GM18873 (cell line): Measurements from ENCODE around the gene KCNN3.

Experiments used
- ATAC-seq: cut with Tn5 transposase; IDR thresholded peaks from one replicate; pipeline ENCODE4 v1.9.1; 2021; ENCODE audit warnings: mild to moderate bottlenecking, moderate library complexity, moderate number of reproducible peaks; ENCODE audit not compliant: unreplicated experiment, low FRiP score

Gene KCNN3

GRCh38 chr1:154881820-154882535 lies 11.9 kb upstream of the KCNN3 start:
- no peak for ATAC-seq

DNA sequence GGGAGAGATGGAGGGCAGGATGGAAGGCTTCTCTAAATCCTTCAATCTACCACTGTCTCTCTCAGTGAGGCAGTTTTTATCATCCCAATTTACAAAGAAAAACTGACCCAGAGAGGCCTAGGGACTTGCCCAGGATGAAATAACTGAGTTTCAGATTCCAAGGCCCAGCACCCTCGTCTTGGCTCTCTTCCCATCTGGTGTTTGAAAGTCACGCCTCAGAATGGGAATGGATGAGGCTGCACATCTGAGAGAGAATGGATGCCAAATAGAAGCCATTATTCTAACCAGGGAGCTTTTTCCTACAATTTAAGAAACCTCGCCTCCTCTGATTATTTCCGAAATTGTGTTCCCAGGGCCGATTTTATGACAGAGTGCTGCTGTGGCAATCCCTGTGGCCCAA lies 10.6 kb upstream of the KCNN3 start:
- ATAC-seq: no peak

DNA sequence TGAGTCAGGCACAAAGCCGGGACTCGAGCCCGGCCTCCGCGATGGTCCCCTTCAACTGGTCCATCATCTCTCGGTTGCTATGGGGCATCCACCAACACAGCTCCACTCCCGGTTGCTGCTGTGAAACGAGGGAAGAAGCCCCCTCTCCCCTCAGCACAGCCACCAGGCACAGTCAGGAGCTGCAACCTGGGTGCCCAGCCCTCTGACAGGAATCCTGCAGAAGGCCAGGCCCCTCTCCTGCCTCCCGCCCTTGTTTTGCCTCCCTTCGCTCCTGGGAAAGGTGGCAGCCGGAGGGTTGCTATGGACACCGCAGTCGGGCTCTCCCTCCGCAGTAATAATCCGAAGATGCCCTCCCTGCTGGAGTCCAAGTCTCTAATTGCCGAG lies 8.9 kb upstream of the KCNN3 start:
- no peak for ATAC-seq

- ATAC-seq: no peak
These were observed 8.4 kb upstream of the KCNN3 start for GRCh38 chr1:154878371-154879037.

GRCh38 chr1:154877370-154877974 lies 7.4 kb upstream of the KCNN3 start:
- no peak for ATAC-seq

GRCh38 chr1:154876842-154877369 lies 6.8 kb upstream of the KCNN3 start:
- ATAC-seq: no peak

- no peak for ATAC-seq
These were observed 4.4 kb upstream of the KCNN3 start for GRCh38 chr1:154874465-154874864.

GRCh38 chr1:154873321-154873950 lies 3.4 kb upstream of the KCNN3 start:
- ATAC-seq: no peak

DNA sequence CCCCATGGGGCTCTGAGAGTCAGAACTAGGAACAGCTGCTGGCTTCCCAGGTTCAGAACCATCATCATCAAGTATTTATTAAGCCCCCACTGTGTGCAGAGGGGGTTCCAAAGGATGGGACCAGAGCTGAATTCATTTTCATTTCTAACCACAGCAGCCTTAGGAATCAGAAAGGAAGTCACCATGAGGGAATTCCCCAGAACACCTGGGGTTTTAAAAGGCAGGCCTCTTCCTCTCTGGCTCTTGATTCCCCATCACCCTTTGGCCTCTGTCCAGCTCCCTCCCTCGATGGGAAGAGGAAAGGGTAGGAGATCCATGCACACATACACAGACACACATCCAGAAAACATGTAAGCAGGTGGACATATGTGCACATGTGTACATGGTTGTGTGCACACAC lies 1.3 kb upstream of the KCNN3 start:
- no peak for ATAC-seq

DNA sequence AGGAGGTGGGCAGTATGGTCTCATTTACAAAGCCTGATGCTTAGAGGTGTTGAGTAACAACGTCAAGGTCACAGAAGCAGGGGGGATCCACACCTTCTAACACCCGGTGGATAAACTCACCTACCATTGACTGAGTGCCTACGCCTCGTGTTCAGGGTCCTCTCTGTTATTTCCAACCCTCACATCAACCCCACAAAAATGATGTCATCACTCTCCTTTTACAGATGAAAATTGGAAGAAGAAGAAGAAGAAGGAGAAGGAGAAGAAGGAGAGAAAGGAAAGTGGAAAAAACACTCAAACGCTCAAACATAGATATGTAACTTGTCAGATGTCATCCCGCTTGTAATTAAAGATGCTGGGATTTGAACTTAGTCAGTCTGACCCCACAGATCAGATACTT lies 653 bp upstream of the KCNN3 start:
- no peak for ATAC-seq

- ATAC-seq: no peak
These were observed 548 bp downstream of the KCNN3 start for GRCh38 chr1:154869351-154870114.

- no peak for ATAC-seq
These were observed 2.1 kb downstream of the KCNN3 start for GRCh38 chr1:154867841-154868605.

DNA sequence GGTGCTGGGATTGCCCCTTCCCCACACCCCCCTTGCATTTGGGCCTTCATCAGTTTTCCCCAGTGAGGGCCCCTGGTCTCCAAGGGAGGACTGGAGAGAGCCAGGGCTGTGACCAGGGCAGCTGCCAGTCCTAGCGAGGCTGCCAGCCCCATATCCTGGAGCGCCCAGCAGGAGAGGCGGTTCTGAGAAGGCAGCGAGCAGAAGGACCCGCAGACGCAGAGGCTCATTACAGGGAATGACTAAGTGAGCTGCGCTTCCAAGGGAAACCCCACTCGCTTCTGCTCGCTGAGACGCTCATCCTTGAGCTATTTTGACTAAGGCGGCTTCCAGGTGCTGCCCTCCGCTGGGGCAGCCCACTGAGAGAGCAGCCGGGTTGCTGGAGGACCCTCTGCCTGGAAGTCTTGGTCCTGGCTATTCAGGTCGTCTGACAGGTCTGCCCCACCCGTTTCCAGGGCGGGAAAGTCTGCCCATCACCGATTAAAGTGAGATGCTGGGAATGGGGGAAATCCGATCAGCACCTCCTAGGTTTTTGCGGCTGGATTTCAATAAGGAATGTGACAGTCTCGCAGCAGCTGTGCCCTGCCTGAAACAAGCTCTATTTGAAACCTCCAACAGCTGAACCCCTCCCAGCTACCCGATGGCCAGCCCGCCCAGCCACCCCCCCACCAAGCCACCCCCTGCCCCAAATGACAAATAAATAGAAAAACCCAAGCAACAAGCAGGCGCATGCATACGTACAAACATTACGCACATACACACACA lies 2.8 kb downstream of the KCNN3 start:
- no peak for ATAC-seq

DNA sequence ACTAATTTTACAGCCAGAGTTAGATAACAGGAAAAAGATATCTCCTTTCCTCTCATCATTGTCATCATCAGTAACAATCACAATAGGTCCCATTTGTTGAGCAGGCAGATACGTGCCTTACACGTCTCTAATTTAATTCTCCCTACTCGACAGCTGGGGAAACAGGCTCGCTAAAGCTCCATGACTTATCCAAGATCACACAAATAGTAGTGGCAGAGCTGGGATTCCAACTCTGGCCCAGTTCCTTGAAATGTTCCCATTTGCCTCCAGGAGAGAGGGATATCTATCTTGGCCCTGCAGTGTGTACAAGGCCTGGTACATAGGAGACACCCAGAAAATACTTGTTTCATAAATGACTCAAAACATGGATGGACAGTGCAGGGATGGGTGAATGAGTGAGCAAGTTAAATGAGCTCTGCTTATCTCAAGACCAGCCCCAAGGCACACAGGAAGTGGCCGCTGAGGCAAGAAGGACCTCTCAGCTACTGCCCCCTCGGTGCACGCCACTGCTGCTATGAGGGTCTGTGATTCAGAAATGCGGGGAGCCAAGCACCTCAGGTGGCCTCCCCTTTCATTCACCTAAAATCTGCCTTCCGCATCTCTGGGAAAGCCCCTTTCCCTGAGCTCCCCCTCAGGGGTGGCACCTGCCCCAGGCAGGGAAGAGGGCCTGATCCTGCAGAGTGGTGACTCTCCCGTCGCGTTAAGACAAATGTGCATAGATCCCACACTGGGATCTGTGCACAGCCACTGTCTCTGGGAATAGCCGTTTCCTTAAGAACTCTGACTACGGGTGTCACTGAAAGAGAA lies 3.6 kb downstream of the KCNN3 start:
- ATAC-seq: no peak

- ATAC-seq: no peak
These were observed 4.4 kb downstream of the KCNN3 start for GRCh38 chr1:154865442-154866256.

DNA sequence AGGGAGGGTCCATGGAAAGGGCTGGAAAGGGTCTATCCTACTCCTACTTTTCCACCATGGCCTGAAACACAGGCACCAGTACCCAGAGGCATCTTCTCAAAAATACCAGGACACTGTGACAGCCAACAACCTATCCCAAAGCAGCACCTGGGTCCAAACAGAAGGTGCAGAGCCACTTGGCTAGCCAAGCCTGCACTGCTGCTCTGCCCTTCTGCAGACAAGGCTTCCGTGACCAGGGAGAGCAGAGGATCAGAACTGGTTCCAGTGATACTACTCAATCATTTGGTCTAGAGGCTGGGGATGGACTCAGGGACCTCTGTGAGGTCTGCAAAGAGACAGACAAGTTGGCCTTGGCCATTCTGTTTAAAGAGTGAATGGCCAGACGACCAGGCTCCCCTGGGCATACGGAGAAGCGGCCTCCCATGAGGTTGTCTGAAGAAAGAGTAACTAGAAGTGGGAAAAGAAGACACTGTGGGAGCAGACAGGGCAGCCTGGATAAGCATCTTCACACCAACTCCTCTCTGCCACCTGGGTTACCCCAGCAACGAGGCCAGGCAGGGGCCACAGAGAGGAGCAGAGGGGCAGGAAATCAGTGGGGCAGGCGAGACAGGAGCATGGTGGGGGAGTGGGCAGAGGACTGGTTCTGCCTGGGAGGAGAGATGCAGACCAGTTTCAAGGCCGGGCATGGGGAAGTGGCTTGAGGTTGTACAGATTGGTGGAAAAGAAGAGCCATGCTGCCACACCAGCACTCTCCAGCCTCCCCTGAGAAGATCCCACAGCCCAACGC lies 5.7 kb downstream of the KCNN3 start:
- ATAC-seq: no peak
